GM18907 (cell line): ENCODE results near the gene RNF220.

Experiments
- ATAC-seq: cut with Tn5 transposase; IDR thresholded peaks from one replicate; pipeline ENCODE4 v1.9.1; 2021; ENCODE audit warnings: mild to moderate bottlenecking, moderate library complexity; ENCODE audit not compliant: unreplicated experiment

Gene RNF220

DNA sequence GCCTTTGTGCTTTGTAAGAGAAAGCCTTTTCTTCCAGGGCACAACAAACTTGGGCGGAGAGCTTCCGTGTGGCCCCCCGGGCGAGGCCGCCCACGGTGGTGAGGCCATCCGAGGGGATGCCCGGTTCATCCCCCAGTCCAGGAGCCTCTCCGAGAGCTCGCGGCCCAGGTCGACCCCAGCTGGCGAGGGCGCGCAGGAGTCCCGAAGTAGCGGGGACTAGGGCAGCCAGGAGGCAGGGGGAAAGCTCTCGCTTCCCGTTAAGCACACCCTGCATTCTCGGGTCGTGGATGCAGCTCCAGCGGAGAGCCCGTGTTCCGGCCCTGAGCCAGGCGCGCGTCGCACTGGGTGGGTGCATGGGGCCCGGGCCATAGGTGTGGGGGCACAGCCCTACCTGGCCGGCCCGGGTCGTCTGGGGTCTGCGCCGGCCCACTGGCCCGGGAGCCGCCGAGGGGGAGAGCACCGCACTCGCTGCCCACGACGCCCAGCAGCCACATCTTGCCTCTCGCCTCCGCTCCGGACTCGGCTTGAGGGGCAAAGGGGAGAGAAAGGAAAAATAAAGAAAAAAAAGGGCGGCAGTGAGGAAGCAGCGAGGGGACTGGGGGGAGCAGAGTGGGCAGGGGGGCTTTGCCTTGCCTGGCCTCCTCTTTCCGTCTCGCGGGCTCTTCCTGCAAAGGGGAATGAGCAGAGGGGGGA lies 1.8 kb downstream of the RNF220 start:
- ATAC-seq: no peak

DNA sequence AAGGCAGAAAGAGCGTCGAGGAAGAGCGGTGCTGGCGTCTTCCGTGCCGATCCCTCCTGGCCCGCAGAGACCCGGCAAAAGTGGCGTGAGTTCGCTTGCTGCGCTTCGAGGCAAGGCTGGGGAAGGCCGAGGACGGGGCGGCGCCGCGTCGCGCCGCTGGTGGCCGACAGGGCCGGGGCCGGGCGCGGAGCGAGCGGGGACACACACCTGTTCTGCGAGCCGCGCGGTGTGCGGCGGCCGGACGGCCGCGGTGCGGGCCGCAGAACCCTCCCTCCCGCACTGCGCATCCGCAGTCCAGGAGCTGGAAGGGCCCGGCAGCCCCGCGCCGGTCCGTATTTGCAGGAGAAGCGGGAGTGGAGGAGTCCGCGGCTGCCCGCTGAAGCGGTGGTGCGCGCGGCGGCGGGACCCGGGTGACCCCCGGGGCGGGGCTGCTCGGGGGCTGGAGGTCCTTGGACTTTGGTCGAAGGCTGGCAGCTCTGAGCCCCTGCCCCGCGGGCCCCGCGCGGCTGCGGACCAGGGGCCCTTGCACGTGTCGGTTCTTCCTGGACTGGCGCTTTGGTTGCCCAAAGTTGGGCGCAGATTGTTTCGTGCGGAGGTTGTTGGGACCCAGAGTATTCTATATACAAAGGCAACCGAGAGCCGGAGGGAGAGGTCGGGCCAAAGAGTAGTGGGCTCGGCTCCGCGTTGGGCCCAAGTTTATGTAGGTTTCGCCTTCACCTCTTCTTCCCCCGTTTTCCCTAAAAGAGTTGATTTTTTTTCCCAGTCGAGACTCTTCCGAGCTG lies 2.6 kb downstream of the RNF220 start:
- no peak for ATAC-seq

- no peak for ATAC-seq
Measured at GRCh38 chr1:44408212-44408582, 3.1 kb downstream of the RNF220 start.

DNA sequence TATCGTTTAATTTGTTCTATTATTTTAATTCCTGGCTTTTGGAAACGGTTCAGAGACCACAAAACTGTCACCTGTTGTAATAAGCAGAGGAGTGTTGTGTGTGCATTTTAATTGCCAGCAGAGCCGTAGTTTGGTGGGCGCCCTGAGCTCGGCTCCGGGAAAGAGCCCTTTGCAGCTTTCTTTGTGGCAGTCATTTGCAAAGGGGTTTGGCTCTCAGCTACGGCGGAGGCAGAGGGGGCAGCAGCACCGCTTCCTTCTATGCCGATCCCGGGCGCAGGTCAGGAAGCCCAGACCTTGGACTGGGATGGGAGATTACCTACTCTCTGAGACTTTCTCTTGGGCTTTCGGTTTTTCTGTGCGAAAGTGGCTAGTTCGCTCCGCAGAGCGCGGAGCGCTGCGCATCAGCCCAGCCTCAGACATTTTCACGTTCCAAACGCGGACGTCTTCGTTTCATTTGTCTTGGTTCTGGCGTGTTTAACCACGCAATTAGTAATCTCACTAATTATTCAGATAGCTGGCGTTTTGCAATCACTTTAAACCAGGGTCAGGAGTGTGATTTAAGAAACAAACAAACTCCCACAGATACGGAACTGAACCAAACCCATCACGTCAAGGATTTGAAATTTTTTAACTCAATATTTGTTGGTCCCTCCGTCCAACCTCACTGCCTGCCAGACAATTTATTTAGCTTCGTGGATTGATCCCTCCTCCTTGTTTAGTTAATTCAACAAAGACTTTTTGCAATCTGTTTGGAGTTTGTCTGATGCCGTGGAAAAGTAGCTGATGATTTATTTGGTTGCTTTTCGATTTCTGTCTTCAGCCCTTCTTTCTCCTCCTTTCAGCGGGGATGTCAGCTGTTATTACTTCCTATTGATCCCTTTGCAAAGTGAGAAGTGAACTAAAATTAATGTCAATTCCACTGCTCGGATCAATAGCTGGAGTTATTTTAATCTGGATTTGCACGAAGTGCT lies 3.9 kb downstream of the RNF220 start:
- ATAC-seq: no peak

DNA sequence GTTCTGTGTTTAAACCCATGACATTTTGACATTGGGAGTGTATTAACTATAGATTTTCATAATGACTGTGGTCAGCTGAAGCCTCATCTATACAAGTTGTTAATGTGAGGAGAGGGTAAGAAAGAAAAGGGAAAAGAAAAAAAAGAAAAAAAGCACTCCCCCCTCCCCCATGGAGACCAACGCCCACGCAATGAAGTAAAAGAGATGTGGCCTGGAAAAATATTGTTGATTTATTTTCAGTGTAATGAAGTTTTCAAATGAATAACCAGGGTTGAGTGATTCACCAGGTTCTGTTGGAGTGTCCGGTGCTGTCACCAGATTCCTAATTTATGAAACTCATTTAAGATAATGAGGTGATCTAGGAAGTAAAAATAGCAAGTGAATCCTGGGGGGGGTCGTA lies 4.7 kb downstream of the RNF220 start:
- ATAC-seq: no peak

GRCh38 chr1:44411861-44412260 lies 6.8 kb downstream of the RNF220 start:
- no peak for ATAC-seq

DNA sequence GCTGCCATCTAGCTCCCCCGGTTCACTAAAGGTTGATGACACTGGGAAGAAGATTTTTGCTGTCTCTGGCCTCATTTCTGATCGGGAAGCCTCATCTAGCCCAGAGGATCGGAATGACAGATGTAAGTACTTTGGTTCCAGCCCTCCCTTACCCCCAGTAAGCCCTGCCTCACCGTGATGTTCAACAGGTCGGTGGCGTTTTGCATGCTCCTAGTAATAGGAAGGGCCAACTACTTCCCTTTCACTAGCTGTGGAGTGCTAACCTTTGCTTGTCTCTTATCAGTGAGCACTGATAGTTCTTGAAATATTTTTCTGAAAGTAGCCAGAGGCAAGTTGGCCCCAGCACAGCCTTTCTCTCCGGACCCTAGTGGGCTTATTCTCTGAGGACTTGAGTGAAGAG lies 7.5 kb downstream of the RNF220 start:
- no peak for ATAC-seq

DNA sequence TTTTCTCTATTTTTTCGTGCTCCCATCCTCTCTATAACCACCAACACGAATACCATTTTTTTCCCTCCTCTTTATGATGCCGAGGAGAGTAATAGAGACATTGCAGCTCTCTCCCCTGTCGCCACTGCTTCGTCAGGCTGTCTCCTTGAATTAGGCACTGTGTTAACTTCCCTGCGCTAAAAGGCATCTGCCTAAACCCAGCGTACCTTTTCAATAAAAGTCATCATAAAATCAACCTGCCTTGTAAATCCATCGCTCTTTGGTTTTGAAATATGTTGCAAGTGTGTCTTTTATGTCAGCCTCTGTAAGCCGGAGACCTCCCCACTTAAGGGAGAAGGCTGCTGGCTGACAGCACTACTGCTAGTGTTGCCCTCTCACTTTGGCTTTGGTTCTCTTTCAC lies 8.7 kb downstream of the RNF220 start:
- no peak for ATAC-seq

DNA sequence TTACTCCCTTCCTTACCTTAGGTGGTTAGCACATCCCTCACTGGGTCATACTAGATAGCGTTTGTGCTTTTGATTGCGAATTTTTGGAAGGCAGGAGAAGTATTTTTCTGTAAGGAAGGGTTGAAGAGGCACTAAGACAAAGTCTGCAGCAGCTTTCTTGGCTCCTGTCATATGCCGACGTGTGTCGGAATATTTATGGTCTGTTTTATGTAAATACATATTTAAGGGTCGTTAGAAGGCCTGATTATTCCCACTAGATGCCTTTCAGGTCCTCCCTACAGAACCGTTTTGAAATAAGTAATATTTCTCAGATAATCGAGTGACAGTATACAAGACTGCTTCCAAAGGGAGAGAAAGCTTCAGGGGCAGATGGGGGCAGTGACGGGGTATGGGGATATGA lies 10.0 kb downstream of the RNF220 start:
- no peak for ATAC-seq

DNA sequence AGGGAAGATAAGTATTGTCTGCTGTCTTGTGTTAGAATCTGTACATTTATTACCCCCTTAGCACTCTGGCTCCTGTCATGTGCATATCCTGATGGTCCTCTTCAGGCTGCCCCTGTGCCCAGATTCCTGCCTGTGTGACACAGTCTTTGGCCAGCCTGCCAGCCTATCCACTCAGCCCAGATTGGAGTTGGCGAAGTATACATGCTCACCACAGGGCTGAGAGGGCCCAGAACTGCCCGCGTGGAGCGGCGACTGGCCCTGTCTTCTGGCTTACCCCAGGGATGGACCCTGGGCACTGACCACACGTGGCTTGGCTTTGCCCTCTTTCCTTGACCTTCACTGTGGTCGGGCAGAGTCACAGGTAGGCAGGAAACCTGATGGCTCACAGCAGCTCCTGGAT lies 11.4 kb downstream of the RNF220 start:
- ATAC-seq: no peak

GRCh38 chr1:44417351-44418021 lies 12.4 kb downstream of the RNF220 start:
- no peak for ATAC-seq

- no peak for ATAC-seq
Measured at GRCh38 chr1:44418022-44418673, 13.1 kb downstream of the RNF220 start.

GRCh38 chr1:44419901-44420300 lies 14.8 kb downstream of the RNF220 start:
- ATAC-seq: no peak

- ATAC-seq: no peak
Measured at GRCh38 chr1:44420535-44420934, 15.5 kb downstream of the RNF220 start.

DNA sequence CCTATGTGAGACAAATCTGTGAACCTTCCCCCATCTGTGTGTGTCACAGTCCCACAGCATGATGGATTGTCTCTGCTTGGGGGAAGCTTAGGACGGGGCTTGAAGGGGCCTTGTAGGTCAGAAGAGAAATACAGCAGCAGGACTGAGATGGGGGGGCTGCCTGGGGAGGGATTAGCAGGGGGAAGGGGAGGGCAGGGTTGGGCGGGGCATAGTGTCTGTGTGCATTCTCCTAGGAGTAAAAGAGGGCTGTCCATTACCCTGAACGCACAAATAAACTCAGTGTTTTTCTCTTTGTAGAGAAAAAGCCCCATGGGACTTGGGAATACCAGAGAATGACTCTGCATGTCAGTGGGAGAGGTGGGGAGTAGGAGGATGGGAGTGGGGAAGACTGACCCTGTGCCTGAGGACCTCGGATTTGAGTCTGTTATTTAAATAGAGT lies 16.4 kb downstream of the RNF220 start:
- no peak for ATAC-seq

- no peak for ATAC-seq
Measured at GRCh38 chr1:44422161-44422560, 17.1 kb downstream of the RNF220 start.

DNA sequence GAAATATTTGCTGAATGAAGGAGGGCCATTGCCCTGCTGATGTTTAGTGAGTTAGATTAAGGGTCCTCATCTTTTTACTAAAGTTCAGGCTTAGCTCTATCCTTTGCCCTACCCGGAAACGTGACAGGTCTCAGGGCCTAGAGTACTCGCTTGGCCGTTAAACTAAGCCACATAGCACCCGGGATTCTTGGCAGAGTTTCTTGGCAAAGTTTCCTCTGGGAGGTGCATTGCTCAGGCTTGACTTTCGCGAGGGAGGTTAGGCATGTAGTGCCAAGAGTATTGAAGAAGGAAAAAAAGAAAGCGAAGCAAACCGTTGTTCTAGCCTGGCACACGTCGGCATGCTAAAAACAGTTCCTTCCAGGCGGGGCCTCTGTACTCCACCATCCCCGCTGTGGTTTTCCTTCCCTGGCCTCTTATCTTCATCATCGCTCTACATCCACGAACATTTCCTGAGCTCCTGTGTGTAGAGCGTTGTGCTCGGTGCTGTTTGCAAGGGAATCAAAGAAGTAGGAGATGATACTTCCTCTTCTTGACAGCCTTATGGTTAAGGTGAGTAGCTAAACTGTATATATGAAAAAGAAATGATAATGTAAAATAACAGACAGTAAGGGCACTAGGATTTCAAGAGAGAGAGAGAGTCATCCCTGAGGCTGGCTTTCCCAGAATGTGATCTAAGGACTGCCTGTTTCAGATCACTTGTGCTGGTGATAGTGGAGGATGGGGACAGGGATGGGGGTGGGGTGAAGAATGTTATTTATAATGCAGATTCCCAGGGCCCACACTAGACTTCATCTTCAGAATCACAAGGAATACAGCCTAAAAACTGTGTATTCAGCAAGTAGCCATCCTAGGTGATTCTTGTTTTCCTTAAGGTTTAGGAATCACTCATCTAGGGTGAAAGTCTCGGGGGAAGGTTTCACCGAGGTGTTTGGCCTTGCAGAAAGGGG lies 18.8 kb downstream of the RNF220 start:
- ATAC-seq: no peak

DNA sequence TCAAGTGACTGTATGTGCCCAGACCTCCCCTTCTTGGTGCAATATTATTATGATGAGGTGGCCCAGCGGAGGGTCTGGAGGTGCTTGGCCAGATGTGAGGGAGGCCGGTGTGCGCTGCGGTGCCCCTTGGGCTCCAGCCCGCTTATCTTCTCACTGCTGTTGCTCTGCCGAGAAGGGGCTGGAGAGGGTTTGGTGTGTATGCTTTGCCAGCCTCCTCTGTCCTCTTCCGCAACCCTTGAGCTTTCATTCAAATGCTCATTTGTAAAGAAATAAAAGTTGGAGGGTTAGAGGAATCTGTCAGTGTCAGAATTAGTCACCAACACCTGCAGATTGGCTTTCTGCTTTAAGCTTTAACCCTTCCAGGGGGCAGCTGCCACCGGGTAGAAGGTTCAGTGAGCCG lies 19.7 kb downstream of the RNF220 start:
- ATAC-seq: no peak
